DND-41 (cell line): ENCODE results near the gene SMARCA4.

Source experiments
- EZH2 ChIP-seq: IDR thresholded peaks from 3 replicates; pipeline ENCODE4 v1.6.1; 2012; ENCODE audit warnings: borderline replicate concordance, low read depth, mild to moderate bottlenecking, moderate library complexity, low read length, inconsistent platforms; ENCODE audit not compliant: severe bottlenecking
- TF ChIP-seq, protein P1 (sequence below): IDR thresholded peaks from 2 replicates; pipeline ENCODE4 v1.5.1; 2012; ENCODE audit warnings: borderline replicate concordance, low read length, moderate library complexity, mild to moderate bottlenecking; ENCODE audit not compliant: poor library complexity, severe bottlenecking; ENCODE audit errors: extremely low read depth

DNA sequence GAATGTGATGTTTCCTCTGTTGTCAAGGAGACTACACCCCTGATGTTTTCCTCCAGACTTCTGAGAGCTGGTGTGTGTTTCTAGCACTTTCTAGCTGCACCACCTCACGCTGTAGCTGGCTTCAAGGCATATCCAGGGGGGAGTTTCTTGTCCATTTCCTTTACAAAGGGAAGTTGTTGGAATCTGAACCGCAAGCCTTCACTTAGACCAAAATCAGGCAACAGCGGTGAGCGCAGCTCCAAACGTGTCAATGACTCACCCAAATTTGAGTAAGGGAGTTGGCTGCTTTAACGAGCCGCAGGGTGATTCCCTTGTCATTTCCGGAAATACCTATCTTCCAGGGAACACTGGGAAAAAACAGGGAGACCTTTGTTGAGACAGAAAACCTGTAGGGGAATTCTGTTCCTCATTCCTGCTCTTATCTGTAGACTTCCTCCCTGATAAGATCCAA is 130.9 kb downstream of the SMARCA4 start:
- TF ChIP-seq, protein P1, sequence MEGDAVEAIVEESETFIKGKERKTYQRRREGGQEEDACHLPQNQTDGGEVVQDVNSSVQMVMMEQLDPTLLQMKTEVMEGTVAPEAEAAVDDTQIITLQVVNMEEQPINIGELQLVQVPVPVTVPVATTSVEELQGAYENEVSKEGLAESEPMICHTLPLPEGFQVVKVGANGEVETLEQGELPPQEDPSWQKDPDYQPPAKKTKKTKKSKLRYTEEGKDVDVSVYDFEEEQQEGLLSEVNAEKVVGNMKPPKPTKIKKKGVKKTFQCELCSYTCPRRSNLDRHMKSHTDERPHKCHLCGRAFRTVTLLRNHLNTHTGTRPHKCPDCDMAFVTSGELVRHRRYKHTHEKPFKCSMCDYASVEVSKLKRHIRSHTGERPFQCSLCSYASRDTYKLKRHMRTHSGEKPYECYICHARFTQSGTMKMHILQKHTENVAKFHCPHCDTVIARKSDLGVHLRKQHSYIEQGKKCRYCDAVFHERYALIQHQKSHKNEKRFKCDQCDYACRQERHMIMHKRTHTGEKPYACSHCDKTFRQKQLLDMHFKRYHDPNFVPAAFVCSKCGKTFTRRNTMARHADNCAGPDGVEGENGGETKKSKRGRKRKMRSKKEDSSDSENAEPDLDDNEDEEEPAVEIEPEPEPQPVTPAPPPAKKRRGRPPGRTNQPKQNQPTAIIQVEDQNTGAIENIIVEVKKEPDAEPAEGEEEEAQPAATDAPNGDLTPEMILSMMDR = no peak
- TF ChIP-seq EZH2 = no peak
